Measurements from ENCODE around the gene CFAP119. TPM values are rescaled to one million over a fixed set of nuclear protein-coding genes. Genes with fewer than 3 reads are reported as not detected.

CFAP119 gene
- total RNA-seq, 2 experiments from 2014 or later: 2.2 to 3.0 TPM

- H3K36me3 Mint-ChIP-seq (ENCODE audit: low read depth): peaks cover 14% of the 10 kb centered on the region
- CTCF ChIA-PET: interaction anchor here (1.0 to 3.2 kb wide), 4 partner anchors 8 to 36 kb away, joined by 3 to 15 read pairs (median 4); no protein-coding TSS in a partner anchor
- H3K27ac Mint-ChIP-seq: peak overlapping the region; percentile 22
- POLR2A ChIA-PET: interaction anchor here (1.2 kb wide), 1 partner anchor 30 kb away, joined by 3 read pairs; the partner anchor contains the start of gene PHKG2
- DNase-seq: no peak
- H3K4me1 Mint-ChIP-seq: peaks cover 25% of the 10 kb centered on the region
- H3K27me3 Mint-ChIP-seq: no peaks in the 10 kb centered on the region
- H3K4me3 Mint-ChIP-seq: no peak overlapping the region
- no peaks in the 10 kb centered on the region for H3K9me3 Mint-ChIP-seq
Measured at GRCh38 chr16:30777591-30778297, 15.9 kb upstream of the CFAP119 start.

- Mint-ChIP-seq H3K4me1 (peaks cover 35% of the 10 kb centered on the region), H3K36me3 (ENCODE audit: low read depth) (peaks cover 25% of the 10 kb centered on the region), H3K27me3 (no peaks in the 10 kb centered on the region), H3K9me3 (no peaks in the 10 kb centered on the region), H3K27ac (peak overlapping the region; percentile 91), H3K4me3 (peak overlapping the region; percentile 90)
- DNase-seq: peak; percentile 69
- POLR2A ChIA-PET: no interaction called here
- CTCF ChIA-PET: no interaction called here
Measured at GRCh38 chr16:30775392-30776188, 13.7 kb upstream of the CFAP119 start.

GRCh38 chr16:30775131-30775391, 13.2 kb upstream of the CFAP119 start:
- no peaks in the 10 kb centered on the region for H3K9me3 Mint-ChIP-seq
- CTCF ChIA-PET: interaction anchor here (1.0 to 1.3 kb wide), 3 partner anchors 39 to 93 kb away, joined by 3 to 4 read pairs (median 3); no protein-coding TSS in a partner anchor
- POLR2A ChIA-PET: no interaction called here
- H3K36me3 Mint-ChIP-seq (ENCODE audit: low read depth): peaks cover 29% of the 10 kb centered on the region
- H3K27me3 Mint-ChIP-seq: no peaks in the 10 kb centered on the region
- peak overlapping the region; percentile 91 for H3K27ac Mint-ChIP-seq
- DNase-seq: no peak
- peaks cover 35% of the 10 kb centered on the region for H3K4me1 Mint-ChIP-seq
- peak overlapping the region; percentile 90 for H3K4me3 Mint-ChIP-seq

- Mint-ChIP-seq H3K27ac (peak overlapping the region; percentile 91), H3K36me3 (ENCODE audit: low read depth) (peaks cover 32% of the 10 kb centered on the region), H3K27me3 (no peaks in the 10 kb centered on the region), H3K4me1 (peaks cover 35% of the 10 kb centered on the region), H3K9me3 (no peaks in the 10 kb centered on the region), H3K4me3 (peak overlapping the region; percentile 90)
- DNase-seq: no peak
- POLR2A ChIA-PET: no interaction called here
- CTCF ChIA-PET: interaction anchor here (0.6 to 1.3 kb wide), 4 partner anchors 30 to 94 kb away, joined by 3 to 4 read pairs (median 3); no protein-coding TSS in a partner anchor
Measured at GRCh38 chr16:30774367-30775130, 12.7 kb upstream of the CFAP119 start.

- Mint-ChIP-seq H3K9me3 (no peaks in the 10 kb centered on the region), H3K4me3 (no peak overlapping the region), H3K27ac (peak overlapping the region; percentile 14), H3K36me3 (ENCODE audit: low read depth) (peaks cover 39% of the 10 kb centered on the region), H3K4me1 (peaks cover 35% of the 10 kb centered on the region), H3K27me3 (no peaks in the 10 kb centered on the region)
- CTCF ChIA-PET: interaction anchor here (0.6 to 1.3 kb wide), 4 partner anchors 30 to 94 kb away, joined by 3 to 4 read pairs (median 3); no protein-coding TSS in a partner anchor
- POLR2A ChIA-PET: no interaction called here
- no peak for DNase-seq
Measured at GRCh38 chr16:30773826-30774225, 12.0 kb upstream of the CFAP119 start.

- ChIA-PET CTCF (interaction anchor here (1.3 to 1.6 kb wide), 2 partner anchors 33 to 42 kb away, joined by 4 to 6 read pairs; no protein-coding TSS in a partner anchor), POLR2A (no interaction called here)
- peaks cover 52% of the 10 kb centered on the region for H3K36me3 Mint-ChIP-seq (ENCODE audit: low read depth)
- no peak for DNase-seq
- no peaks in the 10 kb centered on the region for H3K27me3 Mint-ChIP-seq
- H3K27ac Mint-ChIP-seq: no peak overlapping the region
- H3K9me3 Mint-ChIP-seq: no peaks in the 10 kb centered on the region
- H3K4me3 Mint-ChIP-seq: no peak overlapping the region
- peaks cover 27% of the 10 kb centered on the region for H3K4me1 Mint-ChIP-seq
Measured at GRCh38 chr16:30771726-30772125, 9.9 kb upstream of the CFAP119 start.

GRCh38 chr16:30769379-30770089, 7.7 kb upstream of the CFAP119 start:
- peaks cover 60% of the 10 kb centered on the region for H3K36me3 Mint-ChIP-seq (ENCODE audit: low read depth)

GRCh38 chr16:30768583-30769181, 6.8 kb upstream of the CFAP119 start:
- CTCF ChIA-PET: interaction anchor here (0.5 to 1.7 kb wide), 7 partner anchors 12 to 170 kb away, joined by 3 to 5 read pairs (median 3); partner anchors contain the start of gene PHKG2
- Mint-ChIP-seq H3K4me3 (no peak overlapping the region), H3K4me1 (peaks cover 20% of the 10 kb centered on the region), H3K27ac (peak overlapping the region; percentile 47), H3K27me3 (no peaks in the 10 kb centered on the region), H3K36me3 (ENCODE audit: low read depth) (peaks cover 64% of the 10 kb centered on the region), H3K9me3 (no peaks in the 10 kb centered on the region)
- POLR2A ChIA-PET: no interaction called here
- no peak for DNase-seq

More at GRCh38 chr16:30769379-30770089, 7.7 kb upstream of the CFAP119 start:
- ChIA-PET POLR2A (no interaction called here), CTCF (interaction anchor here (0.5 to 1.7 kb wide), 7 partner anchors 9 to 169 kb away, joined by 3 to 5 read pairs (median 3); partner anchors contain the start of gene PHKG2)
- DNase-seq: no peak
- Mint-ChIP-seq H3K4me1 (peaks cover 16% of the 10 kb centered on the region), H3K27me3 (no peaks in the 10 kb centered on the region), H3K9me3 (no peaks in the 10 kb centered on the region), H3K4me3 (no peak overlapping the region), H3K27ac (no peak overlapping the region)

GRCh38 chr16:30767767-30768465, 6.1 kb upstream of the CFAP119 start:
- CTCF ChIA-PET: interaction anchor here (1.2 to 1.7 kb wide), 4 partner anchors 13 to 77 kb away, joined by 3 to 5 read pairs (median 4); no protein-coding TSS in a partner anchor
- DNase-seq: no peak
- POLR2A ChIA-PET: no interaction called here
- no peaks in the 10 kb centered on the region for H3K27me3 Mint-ChIP-seq
- H3K4me3 Mint-ChIP-seq: no peak overlapping the region
- H3K36me3 Mint-ChIP-seq (ENCODE audit: low read depth): peaks cover 63% of the 10 kb centered on the region
- peaks cover 22% of the 10 kb centered on the region for H3K4me1 Mint-ChIP-seq
- no peaks in the 10 kb centered on the region for H3K9me3 Mint-ChIP-seq
- H3K27ac Mint-ChIP-seq: no peak overlapping the region

GRCh38 chr16:30766933-30767284, 5.0 kb upstream of the CFAP119 start:
- ChIA-PET CTCF (no interaction called here), POLR2A (no interaction called here)
- Mint-ChIP-seq H3K27me3 (no peaks in the 10 kb centered on the region), H3K36me3 (ENCODE audit: low read depth) (peaks cover 56% of the 10 kb centered on the region), H3K9me3 (no peaks in the 10 kb centered on the region), H3K4me3 (no peak overlapping the region), H3K4me1 (peaks cover 20% of the 10 kb centered on the region), H3K27ac (no peak overlapping the region)
- DNase-seq: no peak

- Mint-ChIP-seq H3K27me3 (no peaks in the 10 kb centered on the region), H3K9me3 (no peaks in the 10 kb centered on the region), H3K36me3 (ENCODE audit: low read depth) (peaks cover 54% of the 10 kb centered on the region), H3K4me3 (no peak overlapping the region), H3K27ac (no peak overlapping the region), H3K4me1 (peaks cover 20% of the 10 kb centered on the region)
- ChIA-PET POLR2A (no interaction called here), CTCF (no interaction called here)
- DNase-seq: no peak
Measured at GRCh38 chr16:30766206-30766932, 4.5 kb upstream of the CFAP119 start.

Measured in activated CD4-positive, alpha-beta T cell treated with anti-CD3 and anti-CD28 coated beads, Interleukin-2, amount 10 ng/mL, durations not matched to agents 7 days and 5 days (primary cell).